COLO668 (cell line): ENCODE measurements around the gene GORASP2.
A peak's percentile ranks its signal among the peaks of the same experiment; 100 is the strongest.
"Not testable (repeated sequence)": the region's sequence is repeated elsewhere in the genome, so short reads cannot be mapped to it uniquely, and the experiment has no call there.

Experiments used
- DNase-seq: peaks from one replicate; lab custom pipeline; 2025; ENCODE audit not compliant: unreplicated experiment; lab: John Stamatoyannopoulos, UW

GORASP2 gene

DNA sequence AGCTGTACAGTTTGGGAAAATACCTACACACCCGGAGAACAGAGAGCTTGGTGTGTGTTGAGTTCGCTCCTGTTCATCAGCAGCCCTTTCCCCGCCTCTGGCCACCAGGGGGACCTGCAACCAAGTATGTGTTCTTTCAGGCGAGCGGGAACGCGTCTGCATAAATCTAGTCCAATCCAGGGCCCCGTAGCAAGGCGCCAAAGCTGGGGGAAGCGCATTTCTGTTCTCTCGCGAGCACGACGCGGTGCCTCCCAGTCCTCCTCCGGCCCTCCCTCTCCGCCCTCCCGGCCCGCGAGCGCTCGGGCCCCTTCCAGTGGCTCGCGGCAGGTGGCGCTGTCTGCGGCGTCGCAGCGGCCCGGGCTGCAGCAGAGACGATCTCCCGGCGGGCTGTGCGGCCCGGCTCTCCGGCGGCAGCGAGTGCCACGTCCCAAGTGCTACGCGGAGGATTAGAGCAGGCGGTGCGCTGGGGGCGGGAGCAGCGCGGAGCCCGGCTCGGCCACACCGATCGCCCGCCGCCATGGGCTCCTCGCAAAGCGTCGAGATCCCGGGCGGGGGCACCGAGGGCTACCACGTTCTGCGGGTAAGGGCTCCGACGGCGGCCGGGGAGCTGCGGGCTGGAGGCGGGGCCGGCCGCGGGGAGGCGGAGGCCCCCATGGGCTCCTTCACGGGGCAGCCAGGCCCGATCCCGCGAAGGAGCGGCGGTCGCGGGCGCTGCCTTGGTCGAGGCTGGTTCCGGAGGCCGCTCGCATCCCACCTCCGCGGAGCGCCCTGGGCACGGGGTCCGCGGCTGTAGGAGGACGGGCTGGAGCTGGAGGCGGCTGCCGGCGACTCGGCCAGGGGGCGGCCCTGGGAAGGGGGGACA is at the start of gene GORASP2:
TSS of gene GORASP2 (plus strand) at position 430 of the 862 bp plus-strand sequence. CDS start at position 518, 88 bp downstream.
- DNase-seq: peak; percentile 99

DNA sequence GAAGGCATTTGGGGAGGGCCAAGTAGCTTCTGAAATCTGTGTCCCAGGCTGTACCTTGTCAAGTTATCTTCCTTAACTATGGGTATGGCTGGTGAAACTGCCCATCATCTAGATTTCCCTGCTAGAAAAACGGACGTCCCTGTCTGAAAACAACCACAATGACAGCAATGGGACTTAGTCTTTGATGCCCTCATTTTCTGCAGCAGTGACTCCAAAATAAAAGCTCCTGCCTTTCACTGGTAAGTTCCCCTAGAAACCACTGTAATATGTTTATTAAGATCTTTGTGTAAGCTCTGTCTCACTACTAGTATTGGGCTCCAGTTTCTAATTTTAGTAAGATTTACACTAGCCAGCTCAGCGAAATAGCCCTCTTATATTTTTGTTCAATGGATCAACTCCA is 47.2 kb upstream of the GORASP2 start:
- no peak for DNase-seq

DNA sequence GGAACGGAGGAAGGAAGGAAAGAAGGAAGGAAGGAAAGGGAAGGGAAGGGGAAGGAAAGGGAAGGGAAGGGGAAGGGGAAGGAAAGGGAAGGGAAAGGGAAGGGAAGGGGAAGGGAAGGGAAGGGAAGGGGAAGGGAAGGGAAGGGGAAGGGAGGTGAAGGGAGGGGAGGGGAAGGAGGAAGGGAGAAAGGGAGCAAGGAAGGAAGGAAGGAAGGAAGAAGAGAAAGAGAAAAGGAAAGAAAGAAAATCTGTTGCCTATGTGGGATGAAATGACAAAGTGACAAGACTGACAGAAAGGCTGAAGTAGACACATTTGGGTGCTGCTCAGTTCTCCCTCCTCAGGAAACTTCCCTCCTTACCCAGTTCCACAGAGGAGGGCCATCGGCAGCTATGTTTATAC is 46.3 kb upstream of the GORASP2 start:
- DNase-seq: no peak

DNA sequence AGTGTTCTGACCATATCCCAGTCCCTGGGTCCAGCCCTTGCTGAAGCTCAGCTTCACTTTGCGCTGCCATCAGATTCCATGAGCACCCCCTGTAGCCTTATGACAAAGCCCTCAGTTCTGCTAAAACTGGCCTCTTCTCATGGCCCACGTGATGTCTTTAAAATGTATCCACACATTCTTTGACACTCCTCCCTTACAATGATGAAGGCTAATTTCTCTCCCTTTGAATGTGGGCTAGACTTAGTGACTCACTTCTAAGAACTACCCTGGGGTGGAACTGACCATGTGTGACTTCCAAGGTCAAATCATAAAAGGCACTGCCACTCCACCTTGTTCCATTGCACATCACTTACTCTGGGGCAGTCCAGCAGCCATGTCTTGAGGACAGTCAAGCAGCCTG is 45.4 kb upstream of the GORASP2 start:
- no peak for DNase-seq

DNA sequence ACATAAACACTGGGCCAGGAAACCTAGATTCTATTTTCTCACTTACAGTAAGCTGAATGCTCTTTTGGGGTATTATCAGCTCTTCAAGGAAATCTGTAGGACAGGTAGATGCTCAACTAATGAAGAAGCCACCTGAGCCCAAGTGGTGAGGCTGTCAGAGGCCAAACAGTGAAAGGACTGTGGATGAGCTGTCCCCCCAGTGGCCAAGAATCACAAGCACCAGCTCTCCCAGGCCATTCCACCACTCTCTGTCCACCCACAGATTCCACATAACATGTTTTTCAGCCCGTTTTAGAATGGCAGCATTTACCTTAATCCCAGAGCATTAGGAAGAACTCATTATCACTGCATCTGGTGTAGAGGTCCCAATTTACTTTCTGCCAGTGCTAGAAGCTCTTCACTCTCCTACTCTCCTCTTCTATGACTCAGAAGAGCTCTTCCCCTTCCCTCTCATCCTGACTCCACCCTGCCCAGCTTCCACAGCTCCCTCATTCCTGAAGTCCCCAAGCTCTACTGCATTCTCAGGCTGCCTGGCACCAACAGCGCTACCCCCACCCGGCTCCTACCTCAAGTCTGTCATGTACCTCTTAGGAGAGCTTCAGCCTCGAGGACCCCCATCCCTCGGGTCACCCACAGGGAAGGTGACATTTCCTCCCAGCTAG is 43.8 kb upstream of the GORASP2 start:
- DNase-seq: no peak

DNA sequence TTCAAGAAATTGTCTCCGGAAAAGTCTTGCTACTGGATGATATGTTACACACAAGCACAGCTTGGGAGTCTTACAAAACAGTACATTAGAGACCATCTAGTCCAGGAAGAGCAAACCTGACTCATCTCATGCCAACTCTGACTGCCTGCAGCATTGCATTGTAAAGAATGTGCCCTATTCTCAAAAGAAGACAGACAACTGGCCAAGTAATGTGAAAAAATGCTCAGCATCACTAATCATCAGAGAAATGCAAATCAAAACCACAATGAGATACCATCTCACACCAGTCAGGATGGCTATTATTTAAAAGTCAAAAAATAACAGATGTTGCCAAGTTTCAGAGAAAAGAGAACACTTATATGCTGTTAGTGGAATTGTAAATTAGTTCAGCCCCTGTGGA is 42.7 kb upstream of the GORASP2 start:
- no peak for DNase-seq

DNA sequence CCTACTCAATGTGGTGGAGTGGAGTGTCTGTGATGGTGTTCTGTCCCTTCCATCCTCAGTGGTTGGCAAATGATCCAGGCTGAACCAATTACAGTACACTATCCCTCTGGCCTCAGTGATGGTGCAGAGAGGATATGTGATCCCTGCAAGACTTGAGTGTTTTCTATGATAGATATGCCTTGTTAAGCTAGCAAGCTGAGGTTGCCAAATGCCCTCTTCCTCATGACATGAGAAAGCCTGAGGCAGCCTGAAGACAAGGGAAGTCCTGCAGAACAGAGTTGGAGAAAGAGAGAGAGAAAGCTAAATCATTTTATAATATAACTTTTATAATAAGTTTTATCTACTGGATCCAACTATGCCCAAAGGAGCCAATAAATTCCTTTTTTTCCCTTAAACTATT is 41.6 kb upstream of the GORASP2 start:
- DNase-seq: no peak

DNA sequence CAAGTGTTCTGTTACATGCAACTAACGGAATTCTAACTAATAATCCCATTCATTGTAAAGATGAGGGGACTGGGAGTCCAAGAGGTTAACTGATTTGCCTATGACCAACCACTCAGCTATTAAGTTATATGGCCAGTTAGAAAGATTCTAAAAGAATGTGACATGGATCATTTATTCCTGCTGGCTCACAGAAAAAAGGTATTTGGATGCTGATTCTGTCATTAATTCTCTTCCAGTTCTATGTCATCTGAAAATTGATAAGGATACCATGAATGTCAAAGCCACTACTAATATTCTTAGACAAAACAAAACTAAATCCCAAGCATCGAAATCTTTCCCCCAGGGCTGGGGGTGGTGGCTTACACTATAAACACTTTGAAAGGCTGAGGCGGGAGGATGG is 41.2 kb upstream of the GORASP2 start:
- no peak for DNase-seq

DNA sequence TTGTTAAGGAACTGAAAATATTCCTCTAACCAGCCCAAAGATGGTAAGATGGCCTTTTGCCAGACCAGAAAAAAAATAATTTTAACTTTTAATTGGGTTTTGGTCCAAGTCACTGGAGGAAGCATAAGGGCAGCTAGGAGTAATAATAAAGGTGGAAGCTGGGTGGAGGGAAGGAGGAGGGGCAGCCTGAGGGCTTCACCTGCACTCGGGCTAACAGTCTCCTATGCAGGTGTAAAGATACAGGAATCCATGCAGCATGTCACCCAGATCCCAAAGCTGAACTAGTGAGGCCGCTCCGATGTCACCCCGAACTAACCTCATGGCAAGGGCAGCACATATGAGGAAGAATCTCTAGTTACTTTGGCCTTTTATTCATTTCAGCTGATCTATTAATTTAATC is 37.2 kb upstream of the GORASP2 start:
- no peak for DNase-seq

DNA sequence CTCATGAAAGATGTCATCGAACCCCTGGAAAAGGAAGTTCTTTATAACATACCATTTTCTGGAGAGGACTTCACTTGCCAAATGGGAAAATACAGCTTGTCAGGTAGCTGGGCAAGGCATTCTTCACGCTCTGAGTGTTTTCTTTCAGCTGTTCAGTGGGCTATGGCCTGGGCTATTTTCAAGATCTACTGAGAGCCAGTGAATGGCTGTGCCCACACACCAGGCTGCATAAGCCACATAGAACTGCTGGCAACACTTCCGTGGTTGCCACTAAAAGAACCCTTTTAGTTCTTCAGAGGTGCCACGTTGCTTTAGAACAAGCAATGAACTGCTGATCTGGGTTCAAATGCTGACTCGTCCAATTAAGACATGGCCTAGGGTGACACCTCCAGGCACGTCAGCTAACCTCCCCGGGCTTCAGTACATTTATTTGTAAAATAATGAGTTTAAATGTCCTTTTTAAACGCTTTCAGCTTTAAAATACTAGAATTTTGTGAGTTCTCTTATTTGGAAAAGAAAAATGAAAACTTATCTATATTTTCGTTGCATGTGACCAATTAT is 36.6 kb upstream of the GORASP2 start:
- no peak for DNase-seq

DNA sequence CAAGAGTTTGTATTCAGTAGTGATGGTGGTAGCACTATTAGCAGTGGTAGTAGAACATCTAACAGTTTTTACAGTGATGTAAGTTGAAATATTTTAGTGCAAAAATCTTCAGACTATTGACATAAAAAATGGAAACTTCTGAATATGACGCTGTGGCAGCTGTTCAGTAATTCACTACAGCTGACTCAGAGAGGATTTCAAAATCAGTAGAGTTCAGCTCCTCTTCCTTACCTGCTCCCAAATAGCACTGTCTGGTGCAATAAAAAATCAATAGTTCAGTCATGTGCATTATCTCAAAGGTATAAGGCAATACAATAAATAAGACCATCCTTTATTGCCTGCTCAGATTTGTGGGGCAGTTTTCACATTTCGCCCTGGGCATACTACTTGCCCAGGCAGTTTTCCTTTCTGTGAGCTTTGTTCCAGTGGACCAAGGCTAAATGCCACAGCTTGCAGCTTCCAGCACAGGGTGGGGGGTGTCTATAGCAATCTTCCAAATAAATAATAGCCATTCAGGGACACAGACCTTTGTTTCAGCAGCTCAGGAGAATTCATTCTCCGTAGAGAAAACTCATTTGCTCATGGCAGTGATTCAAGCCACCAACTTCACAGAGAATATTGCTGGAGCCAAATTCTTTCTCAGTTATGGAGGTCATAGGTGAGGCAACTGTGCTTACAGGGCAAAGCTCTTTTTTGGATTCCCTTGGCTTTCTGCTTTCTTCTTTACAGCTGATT is 33.9 kb upstream of the GORASP2 start:
- no peak for DNase-seq

DNA sequence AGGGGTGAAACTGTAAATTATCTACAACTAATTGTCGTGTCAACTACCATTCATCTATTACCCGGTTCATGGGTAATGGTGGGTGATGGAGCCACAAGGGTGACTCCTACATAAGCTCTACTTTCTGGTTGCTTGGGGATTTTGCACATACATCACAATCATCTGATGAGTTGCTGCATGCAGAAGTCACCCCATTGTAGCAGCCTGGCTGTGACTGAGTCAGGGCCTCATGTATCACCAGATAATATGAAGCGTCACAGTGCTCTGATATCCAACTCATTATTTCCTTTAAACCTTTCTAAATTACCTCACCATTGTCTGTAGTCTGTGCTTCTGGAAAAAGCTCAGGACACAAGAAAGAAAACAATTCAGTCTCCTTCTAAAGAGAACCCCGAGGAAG is 32.4 kb upstream of the GORASP2 start:
- DNase-seq: no peak

DNA sequence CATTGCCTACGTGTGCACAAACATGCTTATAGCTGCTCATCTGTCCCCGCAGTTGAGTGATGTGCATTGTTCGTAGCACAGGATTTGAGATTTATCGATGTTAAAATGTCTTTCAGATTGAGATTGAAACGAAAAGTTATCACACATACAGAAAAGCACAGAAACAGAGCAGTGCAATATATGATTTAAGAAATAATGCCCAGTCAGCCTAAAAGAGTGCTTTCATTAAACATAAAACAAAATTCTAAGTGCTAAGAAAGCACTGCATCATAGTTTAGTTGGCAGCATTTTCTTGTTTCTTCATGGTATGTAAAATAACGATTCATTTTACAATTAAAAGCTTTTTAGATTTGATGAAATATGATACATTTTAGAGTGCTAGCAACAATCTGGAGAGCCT is 31.9 kb upstream of the GORASP2 start:
- no peak for DNase-seq

DNA sequence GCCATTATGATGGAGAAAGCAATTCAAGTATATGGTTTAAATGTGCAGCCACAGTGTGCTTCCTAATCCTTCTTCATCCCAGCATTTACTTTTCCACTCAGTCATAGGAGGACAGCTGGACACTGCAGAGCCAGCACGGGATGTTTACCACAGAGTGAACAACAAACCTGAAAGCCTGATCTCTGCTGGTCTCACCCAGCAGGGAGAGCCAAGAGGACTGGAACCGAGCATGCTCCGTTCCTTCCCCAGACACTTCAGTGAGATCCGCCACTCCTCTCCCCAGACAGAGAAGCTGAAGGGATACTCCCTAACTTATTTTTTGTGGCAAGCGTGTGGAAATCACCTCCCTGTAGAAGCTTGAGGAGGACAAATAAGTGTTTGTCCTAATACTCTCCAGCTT is 23.2 kb upstream of the GORASP2 start:
- DNase-seq: no peak

DNA sequence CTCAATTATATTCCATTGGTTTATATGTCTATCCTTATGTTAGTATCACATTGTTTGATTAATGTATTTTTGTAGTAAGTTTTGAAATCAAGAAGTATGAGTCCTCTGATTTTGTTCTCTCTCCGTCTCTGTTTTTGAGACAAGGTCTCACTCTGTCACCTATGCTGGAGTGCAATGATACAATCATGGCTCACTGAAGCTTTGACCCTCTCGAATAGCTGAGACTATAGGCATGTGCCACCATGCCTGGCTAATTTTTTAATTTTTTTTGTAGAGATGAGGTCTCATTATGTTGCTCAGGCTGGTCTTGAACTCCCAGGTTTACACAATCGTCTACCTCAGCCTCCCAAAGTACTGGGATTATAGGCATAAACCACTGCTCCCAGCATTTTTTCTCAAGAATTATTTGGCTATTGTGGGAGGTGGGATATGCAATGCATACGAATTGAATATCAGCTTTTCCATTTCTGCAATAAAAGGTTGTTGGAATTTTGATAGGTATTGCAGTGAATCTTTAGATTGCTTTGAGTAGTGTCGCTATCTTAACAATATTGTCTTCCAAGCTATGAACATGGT is 17.7 kb upstream of the GORASP2 start:
- no peak for DNase-seq

DNA sequence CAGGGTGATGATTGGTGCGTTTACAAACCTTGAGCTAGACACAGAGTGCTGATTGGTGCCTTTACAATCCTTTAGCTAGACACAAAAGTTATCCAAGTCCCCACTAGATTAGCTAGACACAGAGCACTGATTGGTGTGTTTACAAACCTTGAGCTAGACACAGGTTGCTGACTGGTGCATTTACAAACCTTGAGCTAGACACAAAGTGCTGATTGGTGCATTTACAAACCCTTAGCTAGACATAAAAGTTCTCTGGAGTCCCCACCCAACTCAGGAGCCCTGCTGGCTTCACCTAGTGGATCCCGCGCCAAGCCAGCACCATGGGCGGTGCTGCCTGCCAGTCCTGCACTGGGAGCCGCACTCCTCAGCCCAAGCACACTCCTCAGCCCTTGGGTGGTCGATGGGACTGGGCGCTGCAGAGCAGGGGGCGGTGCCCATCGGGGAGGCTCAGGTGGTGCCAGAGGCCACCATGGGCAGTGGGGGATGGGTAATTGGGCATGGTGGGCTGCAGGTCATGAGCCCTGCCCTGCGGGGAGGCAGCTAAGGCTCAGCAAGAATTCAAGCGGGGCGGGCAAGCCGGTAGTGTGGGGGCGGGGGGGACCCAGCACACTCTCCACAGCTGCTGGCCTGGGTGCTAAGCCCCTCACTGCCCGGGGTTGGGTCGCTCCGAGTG is 13.9 kb upstream of the GORASP2 start:
- DNase-seq: not testable (repeated sequence)

DNA sequence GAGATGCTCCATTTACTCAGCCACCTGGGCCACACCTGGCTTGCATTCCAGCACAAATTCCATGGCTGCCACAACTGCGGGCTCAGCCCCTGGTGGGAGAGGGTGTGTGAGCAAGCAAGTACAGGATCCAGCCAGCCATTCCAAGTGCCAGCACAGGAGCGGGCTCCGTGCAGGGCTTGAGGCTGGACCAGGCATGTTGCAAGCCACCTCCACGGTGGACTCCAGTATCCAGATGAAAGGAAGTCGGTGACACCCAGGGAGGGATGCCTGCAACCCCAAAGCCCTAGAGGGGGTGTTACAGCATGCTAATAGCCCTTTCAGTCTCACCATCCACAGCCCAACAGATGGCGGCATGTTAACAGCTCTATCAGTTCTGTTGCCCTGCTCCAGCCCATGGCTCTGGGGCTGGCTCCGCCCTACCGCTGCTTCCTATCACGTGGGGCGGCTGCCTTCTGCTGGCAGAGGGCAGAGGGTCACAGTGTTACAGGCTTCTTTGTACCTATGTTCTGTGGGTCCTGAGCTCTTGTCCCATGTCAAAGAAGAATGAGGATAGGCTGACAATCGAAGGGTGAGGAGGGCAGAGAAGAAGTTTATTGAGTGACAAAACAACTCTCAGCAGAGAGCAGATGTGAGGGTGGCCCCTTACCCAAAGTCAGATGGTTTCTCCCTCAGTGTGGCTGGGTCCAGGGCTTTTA is 11.7 kb upstream of the GORASP2 start:
- no peak for DNase-seq

DNA sequence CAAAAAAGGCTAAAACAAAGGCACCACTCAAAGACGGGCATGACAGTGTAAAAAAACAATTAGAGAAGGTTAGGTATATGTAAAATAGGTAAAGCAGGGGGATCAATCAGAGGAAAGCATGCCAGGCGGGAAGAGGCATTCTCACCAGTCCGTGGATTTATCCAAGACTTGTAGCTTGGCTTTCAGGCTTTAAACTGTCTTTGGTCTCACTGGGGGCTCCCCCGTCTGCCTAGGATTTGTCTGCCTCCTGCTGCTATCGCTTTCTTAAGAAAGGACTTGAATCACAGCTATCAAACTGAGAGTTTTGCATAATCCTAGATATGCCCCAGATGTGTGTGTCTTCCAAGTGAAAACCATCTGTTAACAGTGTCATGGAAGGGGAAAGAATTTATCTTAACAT is 11.1 kb upstream of the GORASP2 start:
- no peak for DNase-seq

DNA sequence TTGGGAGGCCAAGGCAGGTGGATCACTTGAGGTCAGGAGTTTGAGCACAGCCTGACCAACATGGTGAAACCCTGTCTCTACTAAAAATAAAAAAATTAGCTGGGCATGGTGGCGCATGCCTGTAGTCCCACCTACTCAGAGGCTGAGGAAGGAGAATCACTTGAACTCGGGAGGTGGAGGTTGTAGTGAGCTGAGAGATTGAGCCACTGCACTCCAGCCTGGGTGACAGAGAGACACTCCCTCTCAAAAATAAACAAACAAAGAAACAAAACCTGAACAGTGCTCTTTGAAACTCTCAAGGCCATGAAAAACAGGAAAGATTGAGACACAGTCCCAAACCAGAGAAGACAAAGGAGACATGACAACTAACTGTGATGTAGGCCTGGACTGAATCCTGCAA is 7.2 kb upstream of the GORASP2 start:
- not testable (repeated sequence) for DNase-seq
